ENCODE results near the gene PARP14.
"Not testable (repeated sequence)": the region's sequence is repeated elsewhere in the genome, so short reads cannot be mapped to it uniquely, and the experiment has no call there.

Gene PARP14

DNA sequence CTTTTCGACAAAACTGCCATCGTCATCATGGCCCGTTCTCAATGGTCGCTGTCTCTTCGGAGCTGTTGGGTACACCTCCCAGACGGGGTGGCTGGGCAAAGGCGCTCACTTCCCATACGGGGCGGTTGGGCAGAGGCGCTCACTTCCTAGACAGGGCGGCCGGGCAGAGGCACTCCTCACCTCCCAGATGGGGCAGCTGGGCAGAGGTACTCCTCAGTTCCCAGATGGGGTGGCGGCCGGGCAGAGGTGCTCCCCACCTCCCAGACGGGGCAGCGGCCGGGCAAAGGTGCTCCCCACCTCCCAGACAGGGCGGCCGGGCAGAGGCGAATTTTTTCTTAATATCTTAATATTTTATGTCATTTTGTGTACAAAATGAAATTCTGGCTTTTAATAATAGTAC, 44.5 kb downstream of the PARP14 start:
- DNase-seq = no peak

DNA sequence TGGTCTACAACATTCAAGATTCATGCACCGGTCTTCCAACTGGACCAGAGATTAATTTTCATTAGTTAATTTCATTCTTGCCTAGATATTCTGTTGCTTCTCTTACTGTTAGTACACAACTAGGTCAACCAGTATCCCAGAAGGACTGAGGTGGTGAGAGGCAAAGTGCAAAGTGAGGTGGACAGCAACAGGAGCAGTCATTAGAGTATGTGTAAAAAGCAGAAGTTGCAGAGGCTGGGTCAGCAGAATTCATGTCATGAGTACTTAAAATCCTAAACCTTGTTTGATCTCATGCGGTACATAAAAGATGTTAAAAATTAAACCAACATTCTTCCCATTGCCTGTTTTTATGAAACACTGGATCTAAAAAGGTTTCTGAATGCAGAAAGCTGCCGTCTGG, 46.7 kb downstream of the PARP14 start:
- DNase-seq = no peak

DNA sequence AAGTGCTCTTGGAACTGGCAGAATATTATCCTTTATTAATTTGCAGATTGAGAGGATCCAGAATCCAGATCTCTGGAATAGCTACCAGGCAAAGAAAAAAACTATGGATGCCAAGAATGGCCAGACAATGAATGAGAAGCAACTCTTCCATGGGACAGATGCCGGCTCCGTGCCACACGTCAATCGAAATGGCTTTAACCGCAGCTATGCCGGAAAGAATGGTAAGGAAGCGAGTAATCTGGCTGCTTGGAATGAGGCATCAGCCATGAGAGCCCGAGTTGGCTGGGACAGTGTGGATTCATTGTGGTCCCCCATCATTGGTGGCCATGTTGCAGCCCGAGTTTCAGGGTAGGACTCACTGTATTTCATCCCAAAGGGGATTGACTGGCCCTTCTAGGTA, 47.1 kb downstream of the PARP14 start:
- no peak for DNase-seq

DNA sequence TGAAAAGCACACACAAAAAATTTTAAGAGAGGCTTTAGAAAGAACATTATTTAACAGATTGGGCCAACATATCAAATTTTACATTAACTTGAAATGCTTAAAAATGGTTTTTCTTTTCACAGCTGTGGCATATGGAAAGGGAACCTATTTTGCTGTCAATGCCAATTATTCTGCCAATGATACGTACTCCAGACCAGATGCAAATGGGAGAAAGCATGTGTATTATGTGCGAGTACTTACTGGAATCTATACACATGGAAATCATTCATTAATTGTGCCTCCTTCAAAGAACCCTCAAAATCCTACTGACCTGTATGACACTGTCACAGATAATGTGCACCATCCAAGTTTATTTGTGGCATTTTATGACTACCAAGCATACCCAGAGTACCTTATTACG, 47.5 kb downstream of the PARP14 start:
- DNase-seq = no peak

DNA sequence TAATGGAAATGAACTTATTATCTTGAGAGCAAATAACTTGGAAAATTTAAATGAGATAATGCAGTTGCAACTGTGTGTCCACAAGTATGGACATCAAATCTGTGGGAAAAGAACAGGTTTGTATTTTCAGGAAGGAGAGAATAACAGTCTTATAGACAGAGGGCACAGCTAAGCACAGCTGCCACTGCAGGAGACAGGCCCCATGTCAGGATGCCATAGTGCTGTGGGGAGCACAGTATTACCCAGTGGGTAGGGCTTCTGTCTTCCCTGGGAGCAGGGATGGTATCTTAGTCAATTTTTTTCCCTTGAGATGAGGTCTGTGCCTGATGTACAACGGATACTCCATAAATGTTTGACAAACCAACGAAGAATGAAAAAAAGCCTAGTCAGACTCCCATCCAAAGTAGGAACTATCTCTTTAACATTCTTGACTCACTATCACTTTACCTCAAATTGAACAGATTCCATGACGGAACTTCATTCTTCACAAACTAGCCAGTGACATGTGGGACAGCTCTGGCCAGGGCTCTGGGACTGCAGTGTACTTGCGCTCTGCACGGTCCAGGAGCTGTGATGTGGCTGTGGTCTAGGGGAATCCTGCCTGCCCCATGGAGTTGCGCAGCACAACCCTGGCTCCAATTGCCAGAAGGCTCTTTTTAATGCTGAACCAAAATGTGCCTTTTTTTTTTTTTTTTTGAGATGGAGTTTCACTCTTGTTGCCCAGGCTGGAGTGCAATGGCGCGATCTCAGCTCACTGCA, 48.3 kb downstream of the PARP14 start:
- DNase-seq = no peak

DNA sequence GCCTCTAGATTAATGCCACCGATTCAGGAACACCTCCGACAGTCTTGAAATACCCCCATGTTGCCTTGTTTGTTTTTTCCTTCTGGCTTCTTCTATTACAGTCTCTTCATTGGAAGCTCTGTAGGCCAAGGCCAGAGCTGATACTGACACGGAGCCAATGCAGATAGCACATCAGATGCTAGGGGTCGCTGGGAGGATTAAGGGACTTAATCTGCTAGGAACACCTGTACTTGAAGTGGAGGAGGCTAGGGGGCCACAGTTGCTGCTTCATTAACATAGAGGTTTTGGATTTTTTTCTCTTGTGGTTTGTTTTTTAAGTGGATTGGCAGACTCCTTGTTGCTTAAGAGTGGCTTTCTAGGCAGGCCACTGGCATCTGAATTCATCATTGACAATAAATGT, 49.6 kb downstream of the PARP14 start:
- DNase-seq = no peak

DNA sequence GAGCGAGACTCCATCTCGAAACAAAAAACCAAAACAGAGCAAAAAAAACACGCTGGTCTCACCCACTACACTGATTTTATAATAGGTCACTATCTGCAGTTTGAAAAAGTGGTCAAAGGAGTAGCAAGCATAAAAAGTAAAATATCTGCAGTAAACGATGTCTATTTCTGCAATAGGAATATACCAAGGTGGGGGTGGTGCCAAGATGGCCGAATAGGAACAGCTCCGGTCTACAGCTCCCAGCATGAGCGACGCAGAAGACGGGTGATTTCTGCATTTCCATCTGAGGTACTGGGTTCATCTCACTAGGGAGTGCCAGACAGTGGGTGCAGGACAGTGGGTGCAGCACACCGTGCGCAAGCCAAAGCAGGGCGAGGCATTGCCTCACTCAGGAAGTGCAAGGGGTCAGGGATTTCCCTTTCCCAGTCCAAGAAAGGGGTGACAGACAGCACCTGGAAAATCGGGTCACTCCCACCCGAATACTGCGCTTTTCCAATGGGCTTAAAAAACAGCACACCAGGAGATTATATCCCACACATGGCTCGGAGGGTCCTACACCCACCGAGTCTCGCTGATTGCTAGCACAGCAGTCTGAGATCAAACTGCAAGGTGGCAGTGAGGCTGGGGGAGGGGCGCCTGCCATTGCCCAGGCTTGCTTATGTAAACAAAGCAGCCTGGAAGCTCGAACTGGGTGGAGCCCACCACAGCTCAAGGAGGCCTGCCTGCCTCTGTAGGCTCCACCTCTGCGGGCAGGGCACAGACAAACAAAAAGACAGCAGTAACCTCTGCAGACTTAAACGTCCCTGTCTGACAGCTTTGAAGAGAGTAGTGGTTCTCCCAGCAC, 52.3 kb downstream of the PARP14 start:
- not testable (repeated sequence) for DNase-seq

DNA sequence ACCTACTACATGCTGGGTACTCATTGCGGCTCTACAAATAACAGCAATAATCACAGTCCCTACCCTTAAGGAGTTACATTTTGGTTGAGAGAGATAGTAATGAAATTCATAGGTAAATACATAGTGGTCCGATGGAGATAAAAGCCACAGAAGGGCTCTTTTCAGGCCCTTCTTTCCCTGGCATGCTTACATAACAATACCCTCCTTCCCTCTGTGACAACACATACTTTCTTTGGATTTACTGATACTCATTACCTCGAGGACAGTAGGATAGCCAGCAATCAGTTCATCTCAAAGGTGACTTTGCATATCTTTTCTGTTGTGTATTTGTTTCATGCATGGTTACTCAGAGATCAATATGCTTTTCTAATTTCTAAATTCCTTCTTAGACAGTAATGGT, 58.5 kb downstream of the PARP14 start:
- no peak for DNase-seq

DNA sequence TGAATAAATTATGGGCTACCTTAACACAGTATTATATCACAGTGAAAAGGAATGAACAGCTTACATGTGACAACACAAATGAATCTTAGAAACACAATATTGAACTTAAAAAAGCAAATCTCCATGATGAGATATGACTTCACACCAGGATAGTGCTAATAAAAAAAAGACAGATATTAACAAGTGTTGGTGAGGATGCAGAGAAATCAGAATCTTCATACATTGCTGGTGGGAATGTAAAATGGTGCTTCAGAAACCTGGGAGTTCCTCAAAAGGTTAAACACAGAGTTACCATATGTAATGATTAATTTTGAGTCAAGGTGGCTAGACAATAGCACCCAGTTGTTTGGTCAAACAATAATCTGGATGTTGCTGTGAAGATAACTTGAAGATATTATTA, 61.6 kb downstream of the PARP14 start:
- DNase-seq = no peak

DNA sequence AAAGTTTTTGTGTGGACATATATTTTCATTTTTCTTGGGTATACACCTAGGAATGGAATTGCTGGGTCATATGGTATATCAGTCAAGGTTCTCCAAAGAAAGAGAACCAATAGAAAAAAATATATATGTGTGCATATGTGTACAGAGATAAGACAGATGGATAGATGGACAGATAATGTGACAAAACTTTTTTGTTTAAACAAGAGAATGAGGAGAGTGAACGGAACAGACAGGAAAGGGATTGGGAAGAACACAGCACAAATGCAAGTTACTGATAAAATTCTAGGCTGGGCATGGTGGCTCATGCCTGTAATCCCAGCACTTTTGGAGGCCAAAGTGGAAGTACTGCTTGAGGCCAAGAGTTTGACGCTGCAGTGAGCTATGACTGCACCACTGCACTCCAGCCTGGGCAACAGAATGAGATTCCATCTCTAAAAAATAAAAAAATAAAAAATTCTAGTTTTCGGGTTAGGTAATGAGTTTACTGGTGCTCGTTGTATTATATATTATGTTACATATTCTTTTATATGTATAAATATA, 63.0 kb downstream of the PARP14 start:
- DNase-seq = no peak

DNA sequence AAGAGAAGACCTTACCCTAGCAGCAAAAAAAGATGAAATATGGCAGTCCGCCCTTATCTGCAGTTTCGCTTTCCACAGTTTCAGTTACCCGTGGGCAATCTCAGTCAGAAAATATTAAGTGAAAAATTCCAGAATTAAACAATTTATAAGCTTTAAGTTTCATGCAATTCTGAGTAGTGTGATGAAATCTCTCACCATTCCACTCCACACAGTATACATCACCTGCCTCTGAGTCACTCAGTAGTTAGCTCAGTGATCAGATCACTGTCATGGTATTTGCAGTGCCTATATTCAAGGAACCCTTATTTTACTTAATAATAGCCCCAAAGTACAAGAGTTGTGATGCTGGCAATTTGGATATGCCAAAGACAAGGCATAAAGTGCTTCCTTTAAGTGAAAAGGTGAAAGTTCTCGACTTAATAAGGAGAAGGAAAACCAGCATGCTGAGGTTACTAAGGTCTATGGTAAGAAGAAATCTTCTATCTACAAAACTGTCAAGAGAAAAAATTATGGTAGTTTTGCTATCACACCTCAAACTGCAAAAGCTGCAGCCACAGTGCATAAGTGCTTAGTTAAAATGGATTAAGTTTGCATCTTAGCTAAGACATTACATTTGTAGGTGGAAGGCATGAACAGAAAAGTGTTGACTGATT, 64.9 kb downstream of the PARP14 start:
- DNase-seq = peak; percentile 66

DNA sequence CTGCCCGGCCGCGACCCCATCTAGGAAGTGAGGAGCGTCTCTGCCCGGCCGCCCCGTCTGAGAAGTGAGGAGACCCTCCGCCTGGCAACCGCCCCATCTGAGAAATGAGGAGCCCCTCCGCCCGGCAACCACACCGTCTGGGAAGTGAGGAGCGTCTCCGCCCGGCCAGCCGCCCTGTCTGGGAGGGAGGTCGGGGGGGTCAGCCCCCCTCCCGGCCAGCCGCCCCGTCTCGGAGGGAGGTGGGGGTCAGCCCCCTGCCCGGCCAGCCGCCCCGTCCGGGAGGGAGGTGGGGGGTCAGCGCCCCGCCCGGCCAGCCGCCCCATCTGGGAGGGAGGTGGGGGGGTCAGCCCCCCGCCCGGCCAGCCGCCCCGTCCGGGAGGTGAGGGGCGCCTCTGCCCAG, 66.7 kb downstream of the PARP14 start:
- not testable (repeated sequence) for DNase-seq

DNA sequence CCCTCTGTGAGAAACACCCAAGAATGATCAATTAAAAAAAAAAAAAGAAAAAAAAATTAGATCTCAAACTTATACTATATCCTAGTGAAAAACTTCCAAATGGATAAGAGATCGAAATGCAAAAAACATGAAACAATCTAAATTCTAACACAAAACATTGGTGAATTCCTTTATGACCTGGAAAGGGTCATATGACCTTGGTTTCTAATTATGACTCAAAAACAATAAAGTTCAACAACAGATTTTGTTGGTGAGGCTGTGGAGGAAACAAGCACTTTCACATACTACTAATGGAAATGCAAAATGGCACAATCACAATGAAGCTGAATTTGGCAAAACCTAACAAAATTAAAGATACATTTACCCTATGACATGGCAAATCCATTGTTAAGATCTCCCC, 67.7 kb downstream of the PARP14 start:
- DNase-seq = no peak

DNA sequence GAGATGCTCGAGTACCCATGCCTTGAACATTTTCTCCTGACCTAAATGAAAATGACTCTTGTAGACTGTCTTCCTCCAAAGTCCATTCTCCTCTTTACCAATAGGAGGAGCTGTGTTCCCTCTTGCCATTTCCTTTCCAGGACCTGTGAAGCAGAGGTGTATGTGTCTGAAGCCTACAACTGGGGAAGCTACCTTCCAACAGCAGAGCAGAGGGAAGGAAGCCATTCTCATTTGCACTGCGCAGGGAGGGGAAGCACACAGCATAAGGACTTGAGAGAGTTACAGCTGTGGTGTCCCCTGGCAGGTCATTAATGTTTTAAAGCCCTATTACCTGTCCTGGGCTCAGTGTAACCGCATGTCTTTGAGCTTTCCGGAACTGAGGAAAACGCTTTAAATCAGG, 74.3 kb downstream of the PARP14 start:
- peak; percentile 43 for DNase-seq

DNA sequence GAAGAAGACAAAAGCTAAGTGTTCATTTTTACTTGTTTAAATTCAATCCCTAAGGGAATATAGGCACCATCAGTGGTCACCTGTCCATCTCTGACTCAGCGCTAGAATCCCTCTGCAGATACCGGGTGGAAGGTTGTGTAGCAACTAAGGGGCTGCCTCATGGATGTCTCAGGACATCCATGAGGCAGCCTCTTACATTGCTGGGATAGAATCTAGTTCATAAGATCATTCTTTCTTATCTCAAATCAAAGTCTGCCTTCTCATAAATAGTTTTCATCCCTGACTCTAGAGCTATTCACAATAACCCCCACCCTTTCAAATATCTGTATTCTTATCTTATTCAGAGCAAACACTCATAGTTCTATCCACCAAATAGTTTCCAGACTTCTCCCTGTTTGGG, 74.9 kb downstream of the PARP14 start:
- no peak for DNase-seq

DNA sequence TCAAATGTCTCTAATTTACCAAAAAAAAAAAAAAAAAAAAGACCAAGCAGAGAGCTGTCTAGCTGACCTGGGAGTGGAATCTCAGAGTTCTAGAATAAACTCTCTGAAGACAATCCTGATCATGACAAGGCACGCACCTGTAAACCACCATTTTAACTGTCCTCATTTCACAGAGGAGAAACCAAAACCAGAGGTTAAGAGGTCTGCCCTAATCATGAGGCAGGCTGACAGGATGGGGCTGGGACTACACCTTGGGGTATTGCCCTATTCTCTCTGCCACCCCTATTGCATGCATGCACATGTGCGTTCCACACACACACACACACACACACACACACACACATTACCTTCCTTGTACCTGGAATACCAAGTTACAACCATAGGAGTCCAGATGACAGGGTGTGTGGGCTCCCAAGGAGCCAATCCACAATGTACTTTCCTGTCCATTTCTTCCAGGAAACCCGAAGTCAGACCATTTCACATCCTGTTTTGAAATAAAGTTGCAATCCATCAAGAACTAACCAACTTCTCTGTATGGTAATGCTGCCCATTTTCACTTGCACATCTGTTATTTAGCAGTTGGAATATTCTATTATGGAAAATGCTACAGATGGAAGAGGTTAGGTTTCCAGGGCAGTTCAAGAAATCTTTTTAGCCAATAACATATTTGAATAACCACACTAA, 78.4 kb downstream of the PARP14 start:
- DNase-seq = no peak

DNA sequence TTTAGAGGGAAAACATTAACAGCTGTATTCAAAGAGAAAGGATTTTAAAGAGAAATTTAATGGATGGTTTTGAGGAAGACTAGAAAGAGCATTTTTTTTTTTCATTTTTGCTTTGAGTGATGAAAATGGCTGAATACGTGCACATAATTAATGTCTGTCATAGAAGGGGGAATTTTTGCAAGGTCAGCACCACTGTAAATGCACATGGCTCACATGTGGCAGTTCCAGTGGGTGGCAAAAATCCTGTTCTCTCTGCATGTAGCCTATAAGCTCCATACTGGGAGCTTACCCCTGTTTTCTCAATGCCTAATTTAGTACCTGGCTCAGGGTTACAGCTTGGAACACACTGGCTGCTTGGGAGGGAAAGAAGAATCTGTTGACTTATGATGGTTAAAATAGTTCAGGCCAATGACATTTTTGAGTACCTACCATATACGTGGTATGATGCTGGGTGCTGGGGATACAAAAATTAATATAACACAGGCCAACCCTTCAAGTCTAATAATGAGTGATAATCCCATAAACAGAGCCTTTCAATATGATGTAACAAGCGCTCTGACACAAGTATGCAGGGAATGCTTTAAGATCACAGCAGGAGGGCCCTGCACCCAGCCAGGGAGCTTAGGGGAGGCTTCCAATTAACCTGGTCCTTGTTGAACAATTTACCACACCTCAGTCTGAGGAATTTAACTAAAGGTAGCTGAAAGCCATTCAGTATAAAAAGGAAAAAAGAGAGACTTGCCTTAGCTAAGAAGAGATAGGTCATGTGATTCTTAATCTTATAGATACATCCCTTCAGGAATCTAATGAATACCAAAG, 80.0 kb downstream of the PARP14 start:
- DNase-seq = peak; percentile 35

DNA sequence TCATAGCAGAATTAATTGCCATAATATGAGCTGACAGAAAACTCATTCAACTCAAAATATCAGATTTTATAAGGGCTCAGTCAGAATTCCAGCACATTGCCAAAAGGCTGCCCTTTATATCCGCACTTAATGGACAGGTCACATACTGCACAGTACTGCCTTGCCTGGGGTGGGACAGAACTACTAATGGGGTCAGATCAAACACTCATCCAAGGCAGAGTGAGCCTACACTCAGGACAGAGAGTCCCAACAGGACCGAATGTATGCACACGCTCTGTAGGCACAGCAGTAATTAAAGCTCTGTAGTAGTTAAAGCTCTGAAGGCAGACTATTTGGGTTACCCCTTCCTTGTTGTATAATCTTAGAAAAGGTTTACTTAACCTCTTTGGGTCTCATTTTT, 85.8 kb downstream of the PARP14 start:
- no peak for DNase-seq

DNA sequence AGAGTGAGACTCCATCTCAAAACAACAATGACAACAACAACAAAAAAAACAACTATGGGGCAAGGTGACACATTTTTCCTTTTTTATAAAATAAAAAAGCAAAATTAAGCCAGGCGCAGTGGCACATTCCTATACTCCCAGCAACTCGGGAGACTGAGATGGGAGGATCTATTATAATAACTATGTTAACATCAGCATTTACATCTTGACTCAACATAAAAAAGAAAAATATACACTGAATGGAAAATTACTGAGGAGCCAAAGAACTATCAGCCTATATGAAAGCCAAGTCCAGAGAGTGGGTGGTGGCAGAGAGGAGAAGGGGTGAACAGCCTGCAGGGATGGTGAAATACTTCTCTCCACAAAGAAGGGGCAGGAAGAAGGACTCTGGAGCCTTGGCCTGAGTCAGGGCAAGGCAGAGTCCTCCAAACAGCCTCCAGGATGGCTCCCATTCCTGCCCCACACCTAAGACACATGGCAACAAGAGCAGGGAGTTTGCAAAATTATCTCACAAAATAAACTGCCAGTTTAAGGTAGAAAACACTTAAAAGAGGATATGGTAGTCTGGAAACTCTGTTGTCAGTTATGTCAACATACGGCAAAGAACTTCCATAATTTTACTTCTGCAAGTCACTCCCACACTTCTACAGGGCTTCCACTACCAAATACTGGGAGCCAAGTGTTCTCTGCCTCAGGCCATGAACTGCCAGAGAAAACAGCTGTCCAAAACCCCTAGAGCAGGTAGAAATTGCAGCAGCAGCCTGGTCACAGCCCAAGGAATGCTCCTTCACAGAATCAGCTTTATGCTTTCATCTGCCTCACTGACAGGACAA, 87.1 kb downstream of the PARP14 start:
- DNase-seq = no peak

DNA sequence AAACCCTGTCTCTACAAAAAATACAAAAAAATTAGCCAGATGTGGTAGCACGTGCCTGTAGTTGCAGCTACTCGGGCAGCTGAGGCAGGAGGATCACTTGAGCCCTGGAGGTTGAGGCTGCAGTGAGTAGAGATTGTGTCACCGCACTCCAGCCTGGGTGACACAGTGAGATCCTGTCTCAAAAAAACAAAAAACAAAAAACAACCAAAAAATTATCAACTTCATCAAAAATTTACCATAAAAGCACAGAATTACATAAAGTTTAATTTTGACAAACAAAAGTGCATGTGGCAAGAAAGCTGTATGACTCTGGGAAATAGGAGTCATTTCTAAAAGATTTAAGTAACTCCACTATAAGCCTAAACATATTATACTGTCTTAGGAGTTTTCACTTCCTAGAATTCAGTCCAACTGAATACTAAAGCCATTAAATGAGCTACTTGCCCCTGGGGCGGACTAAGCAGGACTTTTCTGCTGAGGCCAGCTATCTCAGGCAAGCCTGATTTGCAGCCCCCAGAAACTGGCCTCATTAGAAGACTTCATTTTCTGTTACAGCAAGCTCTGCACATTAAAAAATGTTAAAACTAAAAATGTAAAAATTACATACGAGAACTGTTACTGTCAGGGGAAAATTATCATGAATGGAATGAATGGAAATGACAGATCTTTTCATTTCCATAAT, 90.0 kb downstream of the PARP14 start:
- DNase-seq = no peak

DNA sequence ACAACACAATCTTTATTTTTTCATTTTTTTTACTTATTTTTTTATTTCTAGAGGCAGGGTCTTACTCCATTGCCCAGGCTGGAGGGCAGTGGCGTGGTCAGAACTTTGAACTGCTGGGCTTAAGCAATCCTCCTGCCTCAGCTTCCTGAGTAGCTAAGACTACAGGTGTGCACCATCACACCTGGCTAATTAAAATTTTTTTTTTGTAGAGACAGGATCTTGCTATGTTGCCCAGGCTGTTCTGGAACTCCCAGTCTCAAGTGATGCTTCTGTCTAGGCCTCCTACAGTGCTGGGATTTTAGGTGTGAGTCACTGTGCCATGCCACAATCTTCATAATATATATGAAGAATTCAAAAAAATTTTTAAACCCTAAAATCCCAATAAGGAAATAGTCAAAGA, 92.2 kb downstream of the PARP14 start:
- no peak for DNase-seq

Measured in EL (cell line).